SK-N-SH treated with all-trans-retinoic acid at 6 μM for 48 hours (cell line): ENCODE data around the gene C1orf159.

ENCODE experiments used
- ATAC-seq: fragments of 200-7000 bp; cut with Tn5 transposase; 3 replicates; pipeline ENCODE4 v1.9.1; 2020; ENCODE audit warnings: mild to moderate bottlenecking, moderate library complexity
- ARNTL ChIP-seq: fragments of 450-650 bp; formaldehyde crosslinking; IDR thresholded peaks from 2 replicates; pipeline ENCODE4 v1.5.0; 2020; ENCODE audit warnings: low read depth, mild to moderate bottlenecking, moderate library complexity, borderline replicate concordance
- BACH2 ChIP-seq: fragments of 250-450 bp; sonication (Bioruptor Pico); IDR thresholded peaks from 2 replicates; pipeline ENCODE4 v1.9.0; 2021; ENCODE audit warnings: mild to moderate bottlenecking, borderline replicate concordance
- CSDC2 ChIP-seq: fragments of 250-450 bp; sonication (Bioruptor Pico); IDR thresholded peaks from 2 replicates; pipeline ENCODE4 v1.5.0; 2020; ENCODE audit warnings: mild to moderate bottlenecking, moderate library complexity
- ESRRG ChIP-seq: fragments of 250-450 bp; sonication (Bioruptor Pico); IDR thresholded peaks from 2 replicates; pipeline ENCODE4 v1.6.1; 2021; ENCODE audit warnings: mild to moderate bottlenecking
- GLIS3 ChIP-seq: fragments of 250-450 bp; sonication (Bioruptor Pico); IDR thresholded peaks from 2 replicates; pipeline ENCODE4 v1.5.0; 2020; ENCODE audit warnings: mild to moderate bottlenecking, moderate library complexity
- ISL1 ChIP-seq: fragments of 250-450 bp; sonication (Bioruptor Pico); IDR thresholded peaks from 2 replicates; pipeline ENCODE4 v2.1.2; 2022; ENCODE audit warnings: mild to moderate bottlenecking, moderate library complexity
- OSR1 ChIP-seq: fragments of 250-450 bp; sonication (Bioruptor Pico); IDR thresholded peaks from 2 replicates; pipeline ENCODE4 v1.8.0; 2022; ENCODE audit warnings: moderate library complexity, mild to moderate bottlenecking, inconsistent platforms
- PPARA ChIP-seq: fragments of 250-450 bp; sonication (Bioruptor Pico); IDR thresholded peaks from 2 replicates; pipeline ENCODE4 v1.5.0; 2020; ENCODE audit warnings: mild to moderate bottlenecking, borderline replicate concordance
- RARB ChIP-seq: fragments of 250-450 bp; sonication (Bioruptor Pico); IDR thresholded peaks from 2 replicates; pipeline ENCODE4 v1.8.0; 2021; ENCODE audit warnings: mild to moderate bottlenecking, moderate library complexity
- SNAI2 ChIP-seq: fragments of 250-450 bp; sonication (Bioruptor Pico); IDR thresholded peaks from 2 replicates; pipeline ENCODE4 v1.5.0; 2020; ENCODE audit warnings: mild to moderate bottlenecking, moderate library complexity
- TCF4 ChIP-seq: fragments of 250-450 bp; sonication (Bioruptor Pico); IDR thresholded peaks from 2 replicates; pipeline ENCODE4 v1.8.0; 2021; ENCODE audit warnings: mild to moderate bottlenecking, moderate library complexity, borderline replicate concordance
- TOX ChIP-seq: fragments of 250-450 bp; sonication (Bioruptor Pico); IDR thresholded peaks from 2 replicates; pipeline ENCODE4 v1.8.0; 2021; ENCODE audit warnings: mild to moderate bottlenecking, moderate library complexity, borderline replicate concordance
- ZC3H10 ChIP-seq: fragments of 250-450 bp; sonication (Bioruptor Pico); IDR thresholded peaks from 2 replicates; pipeline ENCODE4 v1.5.1; 2021; ENCODE audit warnings: mild to moderate bottlenecking, moderate library complexity
- ZFP30 ChIP-seq: fragments of 450-650 bp; formaldehyde crosslinking; IDR thresholded peaks from 2 replicates; pipeline ENCODE4 v1.5.0; 2022; ENCODE audit warnings: mild to moderate bottlenecking, moderate library complexity
- ZNF565 ChIP-seq: fragments of 450-650 bp; formaldehyde crosslinking; conservative IDR thresholded peaks from 2 replicates; pipeline ENCODE4 v1.5.0; 2020; ENCODE audit warnings: low read depth, mild to moderate bottlenecking, moderate library complexity
- ZNF8 ChIP-seq: fragments of 450-650 bp; formaldehyde crosslinking; IDR thresholded peaks from 2 replicates; pipeline ENCODE4 v1.5.0; 2020; ENCODE audit warnings: mild to moderate bottlenecking, moderate library complexity
- TF ChIP-seq, protein P1 (sequence below): fragments of 250-450 bp; sonication (Bioruptor Pico); IDR thresholded peaks from 2 replicates; pipeline ENCODE4 v1.8.0; 2021; ENCODE audit warnings: low read depth, mild to moderate bottlenecking, moderate library complexity, borderline replicate concordance
- TF ChIP-seq, protein P2 (sequence below): fragments of 250-450 bp; sonication (Bioruptor Pico); IDR thresholded peaks from 2 replicates; pipeline ENCODE4 v1.5.1; 2020; ENCODE audit warnings: low read depth, mild to moderate bottlenecking, moderate library complexity
- TF ChIP-seq, protein P3 (sequence below): fragments of 250-450 bp; sonication (Bioruptor Pico); IDR thresholded peaks from 2 replicates; pipeline ENCODE4 v1.5.1; 2021; ENCODE audit warnings: mild to moderate bottlenecking, moderate library complexity
- TF ChIP-seq, protein P4 (sequence below): fragments of 250-450 bp; sonication (Bioruptor Pico); IDR thresholded peaks from 2 replicates; pipeline ENCODE4 v1.8.0; 2020; ENCODE audit warnings: mild to moderate bottlenecking, moderate library complexity, borderline replicate concordance
- TF ChIP-seq, protein P5 (sequence below): fragments of 250-450 bp; sonication (Bioruptor Pico); IDR thresholded peaks from 2 replicates; pipeline ENCODE4 v1.5.0; 2020; ENCODE audit warnings: mild to moderate bottlenecking, moderate library complexity

C1orf159 gene

DNA sequence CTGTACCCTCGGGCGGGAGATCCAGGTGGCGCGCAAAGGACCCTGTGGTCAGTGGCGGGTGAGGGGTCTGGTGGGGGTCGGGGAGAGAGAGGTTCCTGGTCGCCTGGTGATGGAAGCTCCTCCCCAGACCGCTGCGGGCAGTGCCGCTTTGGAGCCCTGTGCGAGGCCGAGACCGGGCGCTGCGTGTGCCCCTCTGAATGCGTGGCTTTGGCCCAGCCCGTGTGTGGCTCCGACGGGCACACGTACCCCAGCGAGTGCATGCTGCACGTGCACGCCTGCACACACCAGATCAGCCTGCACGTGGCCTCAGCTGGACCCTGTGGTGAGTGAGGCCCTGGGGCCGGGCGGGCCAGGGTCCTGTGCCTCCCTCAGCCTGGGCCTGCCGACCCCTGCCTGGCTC, 72.5 kb downstream of the C1orf159 start (continued):
- TF ChIP-seq, protein P1, sequence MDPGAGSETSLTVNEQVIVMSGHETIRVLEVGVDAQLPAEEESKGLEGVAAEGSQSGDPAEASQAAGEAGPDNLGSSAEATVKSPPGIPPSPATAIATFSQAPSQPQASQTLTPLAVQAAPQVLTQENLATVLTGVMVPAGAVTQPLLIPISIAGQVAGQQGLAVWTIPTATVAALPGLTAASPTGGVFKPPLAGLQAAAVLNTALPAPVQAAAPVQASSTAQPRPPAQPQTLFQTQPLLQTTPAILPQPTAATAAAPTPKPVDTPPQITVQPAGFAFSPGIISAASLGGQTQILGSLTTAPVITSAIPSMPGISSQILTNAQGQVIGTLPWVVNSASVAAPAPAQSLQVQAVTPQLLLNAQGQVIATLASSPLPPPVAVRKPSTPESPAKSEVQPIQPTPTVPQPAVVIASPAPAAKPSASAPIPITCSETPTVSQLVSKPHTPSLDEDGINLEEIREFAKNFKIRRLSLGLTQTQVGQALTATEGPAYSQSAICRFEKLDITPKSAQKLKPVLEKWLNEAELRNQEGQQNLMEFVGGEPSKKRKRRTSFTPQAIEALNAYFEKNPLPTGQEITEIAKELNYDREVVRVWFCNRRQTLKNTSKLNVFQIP (CRISPR knock-in tag), result no peak
- TF ChIP-seq GLIS3 (CRISPR knock-in tag), result no peak

DNA sequence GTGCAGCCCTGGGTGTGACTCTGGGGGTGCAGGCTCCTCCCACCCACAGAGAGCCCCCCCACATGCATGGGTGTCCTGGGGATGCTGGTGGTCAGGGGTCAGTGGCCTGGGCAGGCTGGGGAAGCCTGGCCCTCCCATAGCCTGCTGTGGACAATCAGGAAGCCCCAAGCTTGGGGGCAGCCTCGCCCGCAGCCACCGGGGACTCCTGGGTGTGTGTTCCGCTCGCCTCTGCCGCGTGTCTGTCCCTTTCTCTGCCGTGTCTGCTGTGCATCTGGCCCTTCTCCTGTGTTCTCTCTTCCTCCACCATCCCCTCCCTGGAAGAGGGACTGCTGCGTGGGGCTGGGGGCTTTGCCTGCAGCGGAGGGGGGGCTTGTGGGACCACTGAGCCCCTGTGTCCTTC, 73.1 kb downstream of the C1orf159 start:
- ATAC-seq, result no peak

DNA sequence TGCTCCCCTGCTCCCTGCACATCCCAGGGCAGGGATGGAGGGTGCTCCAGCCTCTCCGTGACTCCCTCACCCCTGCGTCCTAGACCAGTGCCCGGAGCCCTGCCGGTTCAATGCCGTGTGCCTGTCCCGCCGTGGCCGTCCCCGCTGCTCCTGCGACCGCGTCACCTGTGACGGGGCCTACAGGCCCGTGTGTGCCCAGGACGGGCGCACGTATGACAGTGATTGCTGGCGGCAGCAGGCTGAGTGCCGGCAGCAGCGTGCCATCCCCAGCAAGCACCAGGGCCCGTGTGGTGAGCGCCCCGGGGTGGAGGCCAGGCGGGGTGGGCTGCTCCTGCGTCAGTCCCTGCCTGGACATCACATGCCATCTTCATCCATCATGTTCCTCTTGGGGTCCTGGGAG, 74.0 kb downstream of the C1orf159 start:
- ATAC-seq, result no peak
- TF ChIP-seq TCF4 (no peak), ISL1 (no peak), RARB (CRISPR knock-in tag) (no peak), SNAI2 (no peak), TOX (CRISPR knock-in tag) (no peak), ZNF8 (CRISPR knock-in tag) (no peak), ZC3H10 (no peak), BACH2 (no peak), OSR1 (no peak), ARNTL (CRISPR knock-in tag) (no peak), PPARA (CRISPR knock-in tag) (no peak), ZNF565 (no peak), ZFP30 (CRISPR knock-in tag) (no peak), GLIS3 (CRISPR knock-in tag) (no peak), CSDC2 (CRISPR knock-in tag) (no peak)
- TF ChIP-seq, protein P2, sequence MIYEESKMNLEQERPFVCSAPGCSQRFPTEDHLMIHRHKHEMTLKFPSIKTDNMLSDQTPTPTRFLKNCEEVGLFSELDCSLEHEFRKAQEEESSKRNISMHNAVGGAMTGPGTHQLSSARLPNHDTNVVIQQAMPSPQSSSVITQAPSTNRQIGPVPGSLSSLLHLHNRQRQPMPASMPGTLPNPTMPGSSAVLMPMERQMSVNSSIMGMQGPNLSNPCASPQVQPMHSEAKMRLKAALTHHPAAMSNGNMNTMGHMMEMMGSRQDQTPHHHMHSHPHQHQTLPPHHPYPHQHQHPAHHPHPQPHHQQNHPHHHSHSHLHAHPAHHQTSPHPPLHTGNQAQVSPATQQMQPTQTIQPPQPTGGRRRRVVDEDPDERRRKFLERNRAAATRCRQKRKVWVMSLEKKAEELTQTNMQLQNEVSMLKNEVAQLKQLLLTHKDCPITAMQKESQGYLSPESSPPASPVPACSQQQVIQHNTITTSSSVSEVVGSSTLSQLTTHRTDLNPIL, result no peak
- TF ChIP-seq, protein P1 (CRISPR knock-in tag), result no peak
- TF ChIP-seq, protein P3, sequence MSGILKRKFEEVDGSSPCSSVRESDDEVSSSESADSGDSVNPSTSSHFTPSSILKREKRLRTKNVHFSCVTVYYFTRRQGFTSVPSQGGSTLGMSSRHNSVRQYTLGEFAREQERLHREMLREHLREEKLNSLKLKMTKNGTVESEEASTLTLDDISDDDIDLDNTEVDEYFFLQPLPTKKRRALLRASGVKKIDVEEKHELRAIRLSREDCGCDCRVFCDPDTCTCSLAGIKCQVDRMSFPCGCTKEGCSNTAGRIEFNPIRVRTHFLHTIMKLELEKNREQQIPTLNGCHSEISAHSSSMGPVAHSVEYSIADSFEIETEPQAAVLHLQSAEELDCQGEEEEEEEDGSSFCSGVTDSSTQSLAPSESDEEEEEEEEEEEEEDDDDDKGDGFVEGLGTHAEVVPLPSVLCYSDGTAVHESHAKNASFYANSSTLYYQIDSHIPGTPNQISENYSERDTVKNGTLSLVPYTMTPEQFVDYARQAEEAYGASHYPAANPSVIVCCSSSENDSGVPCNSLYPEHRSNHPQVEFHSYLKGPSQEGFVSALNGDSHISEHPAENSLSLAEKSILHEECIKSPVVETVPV (CRISPR knock-in tag), result no peak
- TF ChIP-seq, protein P4, sequence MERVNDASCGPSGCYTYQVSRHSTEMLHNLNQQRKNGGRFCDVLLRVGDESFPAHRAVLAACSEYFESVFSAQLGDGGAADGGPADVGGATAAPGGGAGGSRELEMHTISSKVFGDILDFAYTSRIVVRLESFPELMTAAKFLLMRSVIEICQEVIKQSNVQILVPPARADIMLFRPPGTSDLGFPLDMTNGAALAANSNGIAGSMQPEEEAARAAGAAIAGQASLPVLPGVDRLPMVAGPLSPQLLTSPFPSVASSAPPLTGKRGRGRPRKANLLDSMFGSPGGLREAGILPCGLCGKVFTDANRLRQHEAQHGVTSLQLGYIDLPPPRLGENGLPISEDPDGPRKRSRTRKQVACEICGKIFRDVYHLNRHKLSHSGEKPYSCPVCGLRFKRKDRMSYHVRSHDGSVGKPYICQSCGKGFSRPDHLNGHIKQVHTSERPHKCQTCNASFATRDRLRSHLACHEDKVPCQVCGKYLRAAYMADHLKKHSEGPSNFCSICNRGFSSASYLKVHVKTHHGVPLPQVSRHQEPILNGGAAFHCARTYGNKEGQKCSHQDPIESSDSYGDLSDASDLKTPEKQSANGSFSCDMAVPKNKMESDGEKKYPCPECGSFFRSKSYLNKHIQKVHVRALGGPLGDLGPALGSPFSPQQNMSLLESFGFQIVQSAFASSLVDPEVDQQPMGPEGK (CRISPR knock-in tag), result no peak
- TF ChIP-seq, protein P5, sequence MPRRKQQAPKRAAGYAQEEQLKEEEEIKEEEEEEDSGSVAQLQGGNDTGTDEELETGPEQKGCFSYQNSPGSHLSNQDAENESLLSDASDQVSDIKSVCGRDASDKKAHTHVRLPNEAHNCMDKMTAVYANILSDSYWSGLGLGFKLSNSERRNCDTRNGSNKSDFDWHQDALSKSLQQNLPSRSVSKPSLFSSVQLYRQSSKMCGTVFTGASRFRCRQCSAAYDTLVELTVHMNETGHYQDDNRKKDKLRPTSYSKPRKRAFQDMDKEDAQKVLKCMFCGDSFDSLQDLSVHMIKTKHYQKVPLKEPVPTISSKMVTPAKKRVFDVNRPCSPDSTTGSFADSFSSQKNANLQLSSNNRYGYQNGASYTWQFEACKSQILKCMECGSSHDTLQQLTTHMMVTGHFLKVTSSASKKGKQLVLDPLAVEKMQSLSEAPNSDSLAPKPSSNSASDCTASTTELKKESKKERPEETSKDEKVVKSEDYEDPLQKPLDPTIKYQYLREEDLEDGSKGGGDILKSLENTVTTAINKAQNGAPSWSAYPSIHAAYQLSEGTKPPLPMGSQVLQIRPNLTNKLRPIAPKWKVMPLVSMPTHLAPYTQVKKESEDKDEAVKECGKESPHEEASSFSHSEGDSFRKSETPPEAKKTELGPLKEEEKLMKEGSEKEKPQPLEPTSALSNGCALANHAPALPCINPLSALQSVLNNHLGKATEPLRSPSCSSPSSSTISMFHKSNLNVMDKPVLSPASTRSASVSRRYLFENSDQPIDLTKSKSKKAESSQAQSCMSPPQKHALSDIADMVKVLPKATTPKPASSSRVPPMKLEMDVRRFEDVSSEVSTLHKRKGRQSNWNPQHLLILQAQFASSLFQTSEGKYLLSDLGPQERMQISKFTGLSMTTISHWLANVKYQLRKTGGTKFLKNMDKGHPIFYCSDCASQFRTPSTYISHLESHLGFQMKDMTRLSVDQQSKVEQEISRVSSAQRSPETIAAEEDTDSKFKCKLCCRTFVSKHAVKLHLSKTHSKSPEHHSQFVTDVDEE, result no peak

More for the DNA sequence above, 73.1 kb downstream of the C1orf159 start:
- TF ChIP-seq ISL1 (no peak), ESRRG (no peak), ZNF8 (CRISPR knock-in tag) (no peak), SNAI2 (no peak), ZC3H10 (no peak)
- TF ChIP-seq, protein P3 (CRISPR knock-in tag), result no peak
